PFSK-1 (cell line): ENCODE results near the gene GFRA1.

Source experiments
- FOXP2 ChIP-seq: optimal IDR thresholded peaks from 2 replicates; pipeline ENCODE3; 2011; ENCODE audit warnings: borderline replicate concordance, control low read depth, inconsistent platforms; ENCODE audit not compliant: insufficient read depth; ENCODE audit errors: extremely low read length, extremely low read depth
- POLR2AphosphoS5 ChIP-seq: IDR thresholded peaks from 2 replicates; pipeline ENCODE4 v1.6.1; 2012; ENCODE audit warnings: low read depth, mild to moderate bottlenecking, control low read depth, low read length, moderate library complexity
- SIN3A ChIP-seq: IDR thresholded peaks from 2 replicates; pipeline ENCODE4 v1.6.1; 2012; ENCODE audit warnings: mild to moderate bottlenecking, low read length, moderate library complexity, borderline replicate concordance; ENCODE audit not compliant: insufficient read depth
- TAF1 ChIP-seq: IDR thresholded peaks from 2 replicates; pipeline ENCODE4 v1.6.1; 2012; ENCODE audit warnings: low read length, control low read depth, borderline replicate concordance; ENCODE audit not compliant: insufficient read depth
- TF ChIP-seq, protein P1 (sequence below), 2 experiments: IDR thresholded peaks; 2 replicates each; pipeline versions ENCODE4 v1.6.1 to v1.8.0; 2011 to 2012; ENCODE audit warnings: low read depth in 2 of 2, low read length in 2 of 2, control low read depth in 1 of 2, inconsistent platforms in 1 of 2, mild to moderate bottlenecking in 1 of 2, moderate library complexity in 1 of 2; ENCODE audit not compliant: insufficient read depth in 1 of 2

DNA sequence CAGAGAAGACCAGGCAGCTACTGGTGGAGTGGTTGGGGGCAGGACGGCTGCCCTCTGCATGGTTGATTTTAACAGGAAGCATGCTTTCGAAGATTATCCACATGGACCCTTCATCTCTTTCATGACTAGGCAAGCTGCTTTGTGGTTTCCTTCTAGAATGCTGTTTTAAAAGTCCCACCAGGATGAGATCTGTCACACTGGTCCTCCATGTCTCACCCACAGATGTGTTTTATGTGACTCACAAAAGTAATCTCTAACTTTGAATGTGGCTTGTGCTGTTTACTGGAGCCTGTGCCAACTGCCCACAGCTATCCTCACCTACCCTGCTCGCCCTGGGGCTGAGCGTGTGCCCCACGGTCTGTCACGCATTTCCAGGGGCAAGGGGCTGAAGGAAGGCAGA, 188.8 kb downstream of the GFRA1 start:
- TF ChIP-seq SIN3A (no peak), POLR2AphosphoS5 (no peak), TAF1 (no peak), FOXP2 (no peak)
- TF ChIP-seq, protein P1, sequence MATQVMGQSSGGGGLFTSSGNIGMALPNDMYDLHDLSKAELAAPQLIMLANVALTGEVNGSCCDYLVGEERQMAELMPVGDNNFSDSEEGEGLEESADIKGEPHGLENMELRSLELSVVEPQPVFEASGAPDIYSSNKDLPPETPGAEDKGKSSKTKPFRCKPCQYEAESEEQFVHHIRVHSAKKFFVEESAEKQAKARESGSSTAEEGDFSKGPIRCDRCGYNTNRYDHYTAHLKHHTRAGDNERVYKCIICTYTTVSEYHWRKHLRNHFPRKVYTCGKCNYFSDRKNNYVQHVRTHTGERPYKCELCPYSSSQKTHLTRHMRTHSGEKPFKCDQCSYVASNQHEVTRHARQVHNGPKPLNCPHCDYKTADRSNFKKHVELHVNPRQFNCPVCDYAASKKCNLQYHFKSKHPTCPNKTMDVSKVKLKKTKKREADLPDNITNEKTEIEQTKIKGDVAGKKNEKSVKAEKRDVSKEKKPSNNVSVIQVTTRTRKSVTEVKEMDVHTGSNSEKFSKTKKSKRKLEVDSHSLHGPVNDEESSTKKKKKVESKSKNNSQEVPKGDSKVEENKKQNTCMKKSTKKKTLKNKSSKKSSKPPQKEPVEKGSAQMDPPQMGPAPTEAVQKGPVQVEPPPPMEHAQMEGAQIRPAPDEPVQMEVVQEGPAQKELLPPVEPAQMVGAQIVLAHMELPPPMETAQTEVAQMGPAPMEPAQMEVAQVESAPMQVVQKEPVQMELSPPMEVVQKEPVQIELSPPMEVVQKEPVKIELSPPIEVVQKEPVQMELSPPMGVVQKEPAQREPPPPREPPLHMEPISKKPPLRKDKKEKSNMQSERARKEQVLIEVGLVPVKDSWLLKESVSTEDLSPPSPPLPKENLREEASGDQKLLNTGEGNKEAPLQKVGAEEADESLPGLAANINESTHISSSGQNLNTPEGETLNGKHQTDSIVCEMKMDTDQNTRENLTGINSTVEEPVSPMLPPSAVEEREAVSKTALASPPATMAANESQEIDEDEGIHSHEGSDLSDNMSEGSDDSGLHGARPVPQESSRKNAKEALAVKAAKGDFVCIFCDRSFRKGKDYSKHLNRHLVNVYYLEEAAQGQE (IDR thresholded peaks at IDR 0.05; ENCODE audit: insufficient read depth in 1 of 2, low read depth in 2 of 2, low read length in 2 of 2) = no peak
